ENCODE measurements around the gene LIN9.

DNA sequence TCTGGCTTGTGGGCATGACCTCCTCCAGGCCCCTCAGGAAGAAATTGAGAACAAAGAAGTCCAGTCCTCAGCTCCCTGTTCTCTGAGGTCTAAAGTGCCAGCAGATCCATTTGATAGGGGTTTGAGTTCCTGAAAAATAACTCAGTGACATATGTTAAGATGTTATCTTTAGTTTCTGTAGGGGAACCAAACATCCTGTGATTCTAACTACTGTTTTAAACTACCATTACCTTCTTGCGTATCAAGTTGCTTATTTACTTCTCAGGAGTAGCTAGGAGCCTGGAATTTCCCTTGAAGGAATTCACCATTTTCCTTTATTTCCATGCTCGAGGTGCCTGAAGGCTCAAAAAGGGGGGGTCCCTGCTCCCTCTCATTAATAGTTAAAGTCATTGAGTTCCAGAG is 18.8 kb upstream of the LIN9 start:
- TF ChIP-seq IKZF2 (IDR thresholded peaks at IDR 0.05) (no peak), EZH2 (IDR thresholded peaks at IDR 0.05; ENCODE audit: borderline replicate concordance, control insufficient read depth, low read depth, low read length) (no peak), SP1 (IDR thresholded peaks at IDR 0.05; ENCODE audit: low read depth, low read length) (no peak), TAF1 (IDR thresholded peaks at IDR 0.05; ENCODE audit: borderline replicate concordance, low read depth, low read length) (no peak), ZZZ3 (IDR thresholded peaks at IDR 0.05; ENCODE audit: control insufficient read depth, insufficient read length, low read depth) (no peak), NRF1 (conservative IDR thresholded peaks at IDR 0.05; ENCODE audit: low read depth, low read length) (no peak), CEBPB (IDR thresholded peaks at IDR 0.05; ENCODE audit: borderline replicate concordance in 1 of 2, low read depth in 2 of 2, low read length in 2 of 2) (no peak), RAD21 (IDR thresholded peaks at IDR 0.05; ENCODE audit: insufficient read depth, low read depth, low read length) (no peak)
- TF ChIP-seq, protein P1, sequence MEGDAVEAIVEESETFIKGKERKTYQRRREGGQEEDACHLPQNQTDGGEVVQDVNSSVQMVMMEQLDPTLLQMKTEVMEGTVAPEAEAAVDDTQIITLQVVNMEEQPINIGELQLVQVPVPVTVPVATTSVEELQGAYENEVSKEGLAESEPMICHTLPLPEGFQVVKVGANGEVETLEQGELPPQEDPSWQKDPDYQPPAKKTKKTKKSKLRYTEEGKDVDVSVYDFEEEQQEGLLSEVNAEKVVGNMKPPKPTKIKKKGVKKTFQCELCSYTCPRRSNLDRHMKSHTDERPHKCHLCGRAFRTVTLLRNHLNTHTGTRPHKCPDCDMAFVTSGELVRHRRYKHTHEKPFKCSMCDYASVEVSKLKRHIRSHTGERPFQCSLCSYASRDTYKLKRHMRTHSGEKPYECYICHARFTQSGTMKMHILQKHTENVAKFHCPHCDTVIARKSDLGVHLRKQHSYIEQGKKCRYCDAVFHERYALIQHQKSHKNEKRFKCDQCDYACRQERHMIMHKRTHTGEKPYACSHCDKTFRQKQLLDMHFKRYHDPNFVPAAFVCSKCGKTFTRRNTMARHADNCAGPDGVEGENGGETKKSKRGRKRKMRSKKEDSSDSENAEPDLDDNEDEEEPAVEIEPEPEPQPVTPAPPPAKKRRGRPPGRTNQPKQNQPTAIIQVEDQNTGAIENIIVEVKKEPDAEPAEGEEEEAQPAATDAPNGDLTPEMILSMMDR (IDR thresholded peaks at IDR 0.05 in 2 of 3, conservative IDR thresholded peaks at IDR 0.05 in 1 of 3; ENCODE audit: control insufficient read depth in 2 of 3, extremely low read depth in 1 of 3, insufficient read depth in 1 of 3, low read depth in 3 of 3, low read length in 3 of 3), result no peak
- TF ChIP-seq, protein P2, sequence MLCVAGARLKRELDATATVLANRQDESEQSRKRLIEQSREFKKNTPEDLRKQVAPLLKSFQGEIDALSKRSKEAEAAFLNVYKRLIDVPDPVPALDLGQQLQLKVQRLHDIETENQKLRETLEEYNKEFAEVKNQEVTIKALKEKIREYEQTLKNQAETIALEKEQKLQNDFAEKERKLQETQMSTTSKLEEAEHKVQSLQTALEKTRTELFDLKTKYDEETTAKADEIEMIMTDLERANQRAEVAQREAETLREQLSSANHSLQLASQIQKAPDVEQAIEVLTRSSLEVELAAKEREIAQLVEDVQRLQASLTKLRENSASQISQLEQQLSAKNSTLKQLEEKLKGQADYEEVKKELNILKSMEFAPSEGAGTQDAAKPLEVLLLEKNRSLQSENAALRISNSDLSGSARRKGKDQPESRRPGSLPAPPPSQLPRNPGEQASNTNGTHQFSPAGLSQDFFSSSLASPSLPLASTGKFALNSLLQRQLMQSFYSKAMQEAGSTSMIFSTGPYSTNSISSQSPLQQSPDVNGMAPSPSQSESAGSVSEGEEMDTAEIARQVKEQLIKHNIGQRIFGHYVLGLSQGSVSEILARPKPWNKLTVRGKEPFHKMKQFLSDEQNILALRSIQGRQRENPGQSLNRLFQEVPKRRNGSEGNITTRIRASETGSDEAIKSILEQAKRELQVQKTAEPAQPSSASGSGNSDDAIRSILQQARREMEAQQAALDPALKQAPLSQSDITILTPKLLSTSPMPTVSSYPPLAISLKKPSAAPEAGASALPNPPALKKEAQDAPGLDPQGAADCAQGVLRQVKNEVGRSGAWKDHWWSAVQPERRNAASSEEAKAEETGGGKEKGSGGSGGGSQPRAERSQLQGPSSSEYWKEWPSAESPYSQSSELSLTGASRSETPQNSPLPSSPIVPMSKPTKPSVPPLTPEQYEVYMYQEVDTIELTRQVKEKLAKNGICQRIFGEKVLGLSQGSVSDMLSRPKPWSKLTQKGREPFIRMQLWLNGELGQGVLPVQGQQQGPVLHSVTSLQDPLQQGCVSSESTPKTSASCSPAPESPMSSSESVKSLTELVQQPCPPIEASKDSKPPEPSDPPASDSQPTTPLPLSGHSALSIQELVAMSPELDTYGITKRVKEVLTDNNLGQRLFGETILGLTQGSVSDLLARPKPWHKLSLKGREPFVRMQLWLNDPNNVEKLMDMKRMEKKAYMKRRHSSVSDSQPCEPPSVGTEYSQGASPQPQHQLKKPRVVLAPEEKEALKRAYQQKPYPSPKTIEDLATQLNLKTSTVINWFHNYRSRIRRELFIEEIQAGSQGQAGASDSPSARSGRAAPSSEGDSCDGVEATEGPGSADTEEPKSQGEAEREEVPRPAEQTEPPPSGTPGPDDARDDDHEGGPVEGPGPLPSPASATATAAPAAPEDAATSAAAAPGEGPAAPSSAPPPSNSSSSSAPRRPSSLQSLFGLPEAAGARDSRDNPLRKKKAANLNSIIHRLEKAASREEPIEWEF (IDR thresholded peaks at IDR 0.05; ENCODE audit: insufficient replicate concordance, low read depth, low read length), result no peak
- TF ChIP-seq, protein P3, sequence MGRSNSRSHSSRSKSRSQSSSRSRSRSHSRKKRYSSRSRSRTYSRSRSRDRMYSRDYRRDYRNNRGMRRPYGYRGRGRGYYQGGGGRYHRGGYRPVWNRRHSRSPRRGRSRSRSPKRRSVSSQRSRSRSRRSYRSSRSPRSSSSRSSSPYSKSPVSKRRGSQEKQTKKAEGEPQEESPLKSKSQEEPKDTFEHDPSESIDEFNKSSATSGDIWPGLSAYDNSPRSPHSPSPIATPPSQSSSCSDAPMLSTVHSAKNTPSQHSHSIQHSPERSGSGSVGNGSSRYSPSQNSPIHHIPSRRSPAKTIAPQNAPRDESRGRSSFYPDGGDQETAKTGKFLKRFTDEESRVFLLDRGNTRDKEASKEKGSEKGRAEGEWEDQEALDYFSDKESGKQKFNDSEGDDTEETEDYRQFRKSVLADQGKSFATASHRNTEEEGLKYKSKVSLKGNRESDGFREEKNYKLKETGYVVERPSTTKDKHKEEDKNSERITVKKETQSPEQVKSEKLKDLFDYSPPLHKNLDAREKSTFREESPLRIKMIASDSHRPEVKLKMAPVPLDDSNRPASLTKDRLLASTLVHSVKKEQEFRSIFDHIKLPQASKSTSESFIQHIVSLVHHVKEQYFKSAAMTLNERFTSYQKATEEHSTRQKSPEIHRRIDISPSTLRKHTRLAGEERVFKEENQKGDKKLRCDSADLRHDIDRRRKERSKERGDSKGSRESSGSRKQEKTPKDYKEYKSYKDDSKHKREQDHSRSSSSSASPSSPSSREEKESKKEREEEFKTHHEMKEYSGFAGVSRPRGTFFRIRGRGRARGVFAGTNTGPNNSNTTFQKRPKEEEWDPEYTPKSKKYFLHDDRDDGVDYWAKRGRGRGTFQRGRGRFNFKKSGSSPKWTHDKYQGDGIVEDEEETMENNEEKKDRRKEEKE (IDR thresholded peaks at IDR 0.05), result no peak

Measured in GM12878 (cell line).